MCF 10A (cell line): Measurements from ENCODE around the gene CLPTM1L. TPM values are rescaled to one million over a fixed set of nuclear protein-coding genes. Genes with fewer than 3 reads are reported as not detected.
"Not testable (repeated sequence)": the region's sequence is repeated elsewhere in the genome, so short reads cannot be mapped to it uniquely, and the experiment has no call there.

Experiments
- BruUV-seq: library from RNA; stranded (reverse); fragments of 400-500 nt; replicated peaks from 2 replicates; lab custom pipeline; 2021; lab: Mats Ljungman, UMichigan
- CTCF ChIA-PET: fragments of 300-600 bp; sonication (Branson Sonifier 250); formaldehyde crosslinking; extraction: SDS; loops from one replicate; lab custom pipeline; 2021; ENCODE audit warnings: antibody characterized with exemption, inconsistent platforms; lab: Yijun Ruan, JAX
- POLR2A ChIA-PET: fragments of 300-600, 350-650 bp; sonication (Branson Sonifier 250); formaldehyde crosslinking; extraction: SDS; loops from one replicate; lab custom pipeline; 2020; ENCODE audit warnings: antibody characterized with exemption, inconsistent platforms; lab: Yijun Ruan, JAX
- DNase-seq: peaks from one replicate; pipeline ENCODE4 v3.0.0-alpha.2; 2018; ENCODE audit not compliant: unreplicated experiment
- H3K27ac Mint-ChIP-seq: one replicate; pipeline ENCODE4 v1.8.0; 2022; ENCODE audit warnings: mild to moderate bottlenecking, low read depth, mixed read lengths; ENCODE audit not compliant: unreplicated experiment
- H3K27me3 Mint-ChIP-seq: one replicate; pipeline ENCODE4 v1.8.0; 2022; ENCODE audit warnings: mixed read lengths; ENCODE audit not compliant: insufficient read depth, unreplicated experiment
- H3K36me3 Mint-ChIP-seq: one replicate; pipeline ENCODE4 v1.8.0; 2022; ENCODE audit warnings: mild to moderate bottlenecking, moderate library complexity, mixed read lengths; ENCODE audit not compliant: insufficient read depth, unreplicated experiment
- H3K4me1 Mint-ChIP-seq: one replicate; pipeline ENCODE4 v1.8.0; 2022; ENCODE audit warnings: mixed read lengths; ENCODE audit not compliant: insufficient read depth, unreplicated experiment
- H3K4me3 Mint-ChIP-seq: one replicate; pipeline ENCODE4 v1.8.0; 2022; ENCODE audit warnings: mild to moderate bottlenecking, moderate library complexity, mixed read lengths; ENCODE audit not compliant: unreplicated experiment
- H3K9me3 Mint-ChIP-seq: one replicate; pipeline ENCODE4 v1.8.0; 2022; ENCODE audit warnings: mixed read lengths; ENCODE audit not compliant: unreplicated experiment
- CTCF ChIP-seq: fragments of 200-600 bp; IDR thresholded peaks from one replicate; pipeline ENCODE4 v1.8.0; 2022; ENCODE audit warnings: antibody characterized with exemption, mild to moderate bottlenecking; ENCODE audit not compliant: unreplicated experiment
- intact Hi-C: fragments of 100-400 bp; cut with micrococcal nuclease; formaldehyde crosslinking; loops from 2 replicates; pipeline ENCODE4 v1.14.1; 2022
- total RNA-seq: library from RNA; stranded (reverse); gene quantifications from 2 replicates; pipeline ENCODE4 v1.2.3, GENCODE V29; 2022

The CLPTM1L gene
- total RNA-seq, 1 experiment from 2014 or later: 128 TPM

- Mint-ChIP-seq H3K27ac (no peak overlapping the region), H3K36me3 (peaks cover 5% of the 10 kb centered on the region), H3K4me3 (no peak overlapping the region), H3K9me3 (peaks cover 18% of the 10 kb centered on the region), H3K27me3 (no peaks in the 10 kb centered on the region), H3K4me1 (no peaks in the 10 kb centered on the region)
- no peak for TF ChIP-seq CTCF
- no peak for DNase-seq
- no TSS peak for BruUV-seq
- intact Hi-C loops: no loop called here
- ChIA-PET POLR2A (no interaction called here), CTCF (interaction anchor here (1.2 kb wide), 1 partner anchor 116 kb away, joined by 4 read pairs; no protein-coding TSS in a partner anchor)
Measured at GRCh38 chr5:1288439-1289335, 56.2 kb downstream of the CLPTM1L start.

GRCh38 chr5:1285883-1286291 lies 59.0 kb downstream of the CLPTM1L start:
- Mint-ChIP-seq H3K27me3 (no peaks in the 10 kb centered on the region), H3K4me3 (no peak overlapping the region), H3K4me1 (no peaks in the 10 kb centered on the region), H3K36me3 (no peaks in the 10 kb centered on the region), H3K9me3 (peaks cover 18% of the 10 kb centered on the region), H3K27ac (no peak overlapping the region)
- intact Hi-C loops: no loop called here
- ChIA-PET CTCF (no interaction called here), POLR2A (no interaction called here)
- no peak for TF ChIP-seq CTCF
- no TSS peak for BruUV-seq
- DNase-seq: no peak

- intact Hi-C loops: no loop called here
- H3K27me3 Mint-ChIP-seq: no peaks in the 10 kb centered on the region
- CTCF ChIA-PET: interaction anchor here (0.6 kb wide), 1 partner anchor 227 kb away, joined by 3 read pairs; no protein-coding TSS in a partner anchor
- no peaks in the 10 kb centered on the region for H3K36me3 Mint-ChIP-seq
- H3K27ac Mint-ChIP-seq: no peak overlapping the region
- DNase-seq: no peak
- POLR2A ChIA-PET: no interaction called here
- peaks cover 18% of the 10 kb centered on the region for H3K9me3 Mint-ChIP-seq
- H3K4me1 Mint-ChIP-seq: no peaks in the 10 kb centered on the region
- H3K4me3 Mint-ChIP-seq: no peak overlapping the region
- no peak for TF ChIP-seq CTCF
- no TSS peak for BruUV-seq
Measured at GRCh38 chr5:1285141-1285540, 59.8 kb downstream of the CLPTM1L start.

- H3K27me3 Mint-ChIP-seq, intact Hi-C loops, H3K4me3 Mint-ChIP-seq, BruUV-seq, H3K36me3 Mint-ChIP-seq, H3K4me1 Mint-ChIP-seq, H3K27ac Mint-ChIP-seq, DNase-seq, POLR2A ChIA-PET: not testable (repeated sequence)
- CTCF ChIA-PET: interaction anchor here (0.6 to 1.1 kb wide), 2 partner anchors 36 to 361 kb away, joined by 4 read pairs; no protein-coding TSS in a partner anchor
- H3K9me3 Mint-ChIP-seq: peaks cover 18% of the 10 kb centered on the region
Measured at GRCh38 chr5:1284336-1284970, 60.4 kb downstream of the CLPTM1L start.

GRCh38 chr5:1283729-1284041 lies 61.2 kb downstream of the CLPTM1L start:
- BruUV-seq, H3K36me3 Mint-ChIP-seq, H3K27ac Mint-ChIP-seq, H3K4me3 Mint-ChIP-seq, intact Hi-C loops, H3K4me1 Mint-ChIP-seq, POLR2A ChIA-PET, DNase-seq, H3K27me3 Mint-ChIP-seq: not testable (repeated sequence)
- CTCF ChIA-PET: interaction anchor here (0.6 to 1.1 kb wide), 2 partner anchors 36 to 362 kb away, joined by 4 read pairs; no protein-coding TSS in a partner anchor
- peaks cover 17% of the 10 kb centered on the region for H3K9me3 Mint-ChIP-seq

- H3K36me3 Mint-ChIP-seq, intact Hi-C loops, H3K4me3 Mint-ChIP-seq, BruUV-seq, H3K27me3 Mint-ChIP-seq, H3K27ac Mint-ChIP-seq, DNase-seq, POLR2A ChIA-PET, H3K4me1 Mint-ChIP-seq: not testable (repeated sequence)
- CTCF ChIA-PET: interaction anchor here (0.7 to 1.1 kb wide), 2 partner anchors 37 to 142 kb away, joined by 3 to 4 read pairs; no protein-coding TSS in a partner anchor
- peaks cover 12% of the 10 kb centered on the region for H3K9me3 Mint-ChIP-seq
Measured at GRCh38 chr5:1282993-1283728, 61.7 kb downstream of the CLPTM1L start.
